Aorta (tissue), 5 donors: ENCODE data around the gene SLC45A3. TPM values are rescaled to one million over a fixed set of nuclear protein-coding genes. Genes with fewer than 3 reads are reported as not detected.
"Not testable (repeated sequence)": the region's sequence is repeated elsewhere in the genome, so short reads cannot be mapped to it uniquely, and the experiment has no call there.

ENCODE experiments used
- ATAC-seq: fragments of 200-7000 bp; cut with Tn5 transposase; one replicate; pipeline ENCODE4 v1.9.1; 2022; ENCODE audit warnings: moderate library complexity; ENCODE audit not compliant: low FRiP score
- DNase-seq, 2 donors: peaks; one replicate each; pipeline ENCODE4 v3.0.0-alpha.2; 2020
- H3K27ac ChIP-seq, 2 donors: one replicate each; pipeline ENCODE4 v1.5.1; 2013; ENCODE audit warnings: low read length in 2 of 2, mild to moderate bottlenecking in 2 of 2, moderate library complexity in 2 of 2, control low read depth in 1 of 2, inconsistent platforms in 1 of 2, low read depth in 1 of 2
- H3K27me3 ChIP-seq, 2 donors: one replicate each; pipeline ENCODE4 v1.6.1; 2013; ENCODE audit warnings: control low read depth in 1 of 2, low read length in 1 of 2, mild to moderate bottlenecking in 1 of 2, moderate library complexity in 1 of 2; ENCODE audit not compliant: insufficient read depth in 2 of 2, control insufficient read depth in 1 of 2
- H3K36me3 ChIP-seq, 2 donors: one replicate each; pipeline ENCODE4 v1.6.1; 2013; ENCODE audit warnings: control low read depth in 1 of 2, low read length in 1 of 2, mild to moderate bottlenecking in 1 of 2; ENCODE audit not compliant: insufficient read depth in 2 of 2, control insufficient read depth in 1 of 2
- H3K4me1 ChIP-seq, 2 donors: one replicate each; pipeline ENCODE4 v1.6.1; 2013; ENCODE audit warnings: low read length in 2 of 2, control low read depth in 1 of 2, mild to moderate bottlenecking in 1 of 2, moderate library complexity in 1 of 2; ENCODE audit not compliant: insufficient read depth in 2 of 2, control insufficient read depth in 1 of 2
- H3K4me3 ChIP-seq, 2 donors: one replicate each; pipeline ENCODE4 v1.5.1; 2013; ENCODE audit warnings: low read length in 2 of 2, control low read depth in 1 of 2, mild to moderate bottlenecking in 1 of 2
- H3K9me3 ChIP-seq: one replicate; pipeline ENCODE4 v1.6.1; 2013; ENCODE audit warnings: mild to moderate bottlenecking, low read length; ENCODE audit not compliant: control insufficient read depth
- WGBS, 2 donors: extraction: QIAGEN DNeasy Blood & Tissue Kit; methylation state at CpG; one replicate each; pipeline ENCODE4 v1.1.7; 2013; 5-methylcytosine and 5-hydroxymethylcytosine counted together
- intact Hi-C, 2 donors: fragments of 100-400 bp; cut with DNase I; formaldehyde crosslinking; loops; one replicate each; pipeline versions ENCODE4 v1.14.2 to v1.15.0; 2022
- polyA plus RNA-seq, 2 donors: library from polyadenylated mRNA; stranded (reverse); fragments of 200-250 nt; gene quantifications; one replicate each; pipeline ENCODE4 v1.2.3, GENCODE V29; 2013
- total RNA-seq, 2 donors: library from RNA; stranded (reverse); fragmentation: NEBNext Ultra II Directional; extraction: Animal tissue kit (Norgen Biotek cat#: 25700); gene quantifications; one replicate each; pipeline ENCODE4 v1.2.1, GENCODE V29; 2021
- donor health status: healthy with polysubstance abuse.
- donor health status: Bipolar disorder and iron deficiency.
- donor health status: DM: no; HTN: no; CAD: no.
- donor health status: DM: no; HTN: no; CAD: no.
- donor health status: DM: yes; HTN: yes; CAD: no.

The SLC45A3 gene
- total and polyA plus RNA-seq, 4 donors = 3.0 to 14.1 (median 5.9) TPM

DNA sequence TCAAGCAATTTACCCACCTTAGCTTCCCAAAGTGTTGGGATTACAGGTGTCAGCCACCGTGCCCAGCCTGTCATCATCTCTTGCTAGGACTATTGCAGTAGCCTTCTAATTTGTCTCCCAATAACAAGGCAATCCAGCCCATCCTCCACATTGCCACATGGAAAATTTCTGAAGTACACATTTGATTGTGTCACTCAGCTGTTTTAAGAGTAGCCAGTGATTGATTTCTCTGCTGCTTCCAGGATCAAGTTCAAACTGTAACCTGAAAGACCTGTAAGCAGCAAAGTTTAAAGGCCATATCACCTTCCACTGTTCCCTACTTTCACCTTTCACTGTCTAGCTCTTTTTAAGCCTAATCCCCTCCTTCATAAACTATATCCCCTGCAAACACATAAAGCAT, 40.7 kb downstream of the SLC45A3 start:
- Histone ChIP-seq H3K27me3 (no peaks in the 10 kb centered on the region), H3K4me3 (no peak overlapping the region), H3K9me3 (no peaks in the 10 kb centered on the region), H3K27ac (no peak overlapping the region), H3K36me3 (no peaks in the 10 kb centered on the region), H3K4me1 (peaks cover 0 to 6% of the 10 kb centered on the region in 2 donors)
- DNase-seq (no peak), ATAC-seq (no peak)
- 94 to 100% methylated on average over 1 of the region's 1 CpG for WGBS, 2 donors
- intact Hi-C loops = no loop called here

DNA sequence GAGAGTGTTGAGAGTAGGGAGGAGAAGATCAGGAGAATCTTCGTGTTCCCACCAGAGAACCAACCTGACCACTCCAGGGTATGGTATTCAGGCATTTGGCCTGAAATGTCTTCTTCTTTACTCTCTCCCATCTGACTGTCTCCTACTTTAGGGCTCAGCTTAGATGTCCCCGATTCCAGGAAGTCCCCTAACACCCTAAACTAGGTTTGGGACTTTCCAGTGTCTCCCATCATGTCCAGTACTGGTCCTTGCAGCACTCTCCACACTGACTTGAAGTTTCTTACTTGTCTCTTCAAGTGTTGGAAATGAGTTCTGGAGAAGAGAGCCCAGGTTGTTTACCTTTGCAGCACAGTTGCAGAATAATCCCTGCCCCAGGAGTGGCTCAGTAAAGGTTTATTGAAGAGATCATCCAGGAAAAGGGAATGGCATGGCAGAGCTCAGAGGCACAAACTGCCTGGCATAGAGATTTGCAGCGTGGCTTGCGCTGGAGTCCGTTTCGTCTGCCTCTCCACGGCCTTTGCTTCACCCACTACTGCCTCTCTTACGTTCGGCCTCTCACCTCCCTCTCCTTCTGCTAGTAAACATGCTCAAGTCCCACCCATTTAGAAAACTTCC, 42.3 kb downstream of the SLC45A3 start:
- DNase-seq = no peak
- no peak for ATAC-seq
- WGBS, 2 donors = 96% methylated on average over 9 of the region's 9 CpGs
- no peaks in the 10 kb centered on the region for H3K9me3 ChIP-seq
- H3K27ac ChIP-seq = no peak overlapping the region
- no peaks in the 10 kb centered on the region for H3K36me3 ChIP-seq
- intact Hi-C loops = no loop called here
- peaks cover 0 to 6% of the 10 kb centered on the region in 2 donors for H3K4me1 ChIP-seq
- H3K4me3 ChIP-seq = no peak overlapping the region
- H3K27me3 ChIP-seq = no peaks in the 10 kb centered on the region

DNA sequence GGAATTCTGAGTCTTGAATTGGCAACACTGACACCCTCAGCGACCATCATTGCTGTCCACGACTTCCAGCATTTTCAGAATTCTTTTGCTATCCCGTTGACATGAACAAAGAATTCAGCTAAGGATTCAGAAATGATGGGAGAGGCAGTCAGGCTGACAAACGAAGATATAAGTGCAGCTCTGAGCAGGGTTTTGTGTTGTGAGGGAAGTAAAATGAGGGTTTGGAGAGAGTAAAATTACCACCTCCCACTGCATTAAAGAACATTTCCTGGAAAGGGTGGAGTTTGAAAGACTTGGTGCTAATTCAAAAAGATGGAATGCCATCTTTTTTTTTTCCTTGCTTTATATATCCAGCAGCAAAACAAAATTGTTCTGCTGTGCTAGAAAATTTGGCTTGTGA, 43.6 kb downstream of the SLC45A3 start:
- no peak for DNase-seq
- H3K4me1 ChIP-seq = peaks cover 3 to 8% of the 10 kb centered on the region in 2 donors
- H3K27ac ChIP-seq = peak overlapping the region in 1 of 2 donors; percentile 66
- 4 to 7% methylated on average over 4 of the region's 4 CpGs for WGBS, 2 donors
- H3K4me3 ChIP-seq = no peak overlapping the region
- no peak for ATAC-seq
- H3K9me3 ChIP-seq = no peaks in the 10 kb centered on the region
- intact Hi-C loops = no loop called here
- no peaks in the 10 kb centered on the region for H3K36me3 ChIP-seq
- H3K27me3 ChIP-seq = no peaks in the 10 kb centered on the region

DNA sequence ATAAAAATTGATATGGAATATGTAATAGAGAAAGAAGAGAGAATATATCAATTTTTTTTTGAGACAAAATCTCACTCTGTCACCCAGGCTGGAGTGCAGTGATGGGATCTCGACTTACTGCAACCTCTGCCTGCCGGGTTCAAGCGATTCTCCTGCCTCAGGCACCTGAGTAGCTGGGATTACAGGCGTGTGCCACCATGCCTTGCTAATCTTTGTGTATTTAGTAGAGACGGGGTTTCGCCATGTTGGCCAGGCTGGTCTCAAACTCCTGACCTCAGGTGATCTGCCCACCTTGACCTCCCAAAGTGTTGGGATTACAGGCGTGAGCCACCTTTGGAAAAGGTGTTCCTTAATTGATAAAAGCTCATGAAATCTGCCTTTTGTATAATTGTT, 44.2 kb downstream of the SLC45A3 start:
- intact Hi-C loops, ATAC-seq, DNase-seq, H3K27ac ChIP-seq, H3K4me3 ChIP-seq, H3K9me3 ChIP-seq, H3K27me3 ChIP-seq, H3K4me1 ChIP-seq, H3K36me3 ChIP-seq: not testable (repeated sequence)
- WGBS, 2 donors = 86 to 87% methylated on average over 7 of the region's 7 CpGs

DNA sequence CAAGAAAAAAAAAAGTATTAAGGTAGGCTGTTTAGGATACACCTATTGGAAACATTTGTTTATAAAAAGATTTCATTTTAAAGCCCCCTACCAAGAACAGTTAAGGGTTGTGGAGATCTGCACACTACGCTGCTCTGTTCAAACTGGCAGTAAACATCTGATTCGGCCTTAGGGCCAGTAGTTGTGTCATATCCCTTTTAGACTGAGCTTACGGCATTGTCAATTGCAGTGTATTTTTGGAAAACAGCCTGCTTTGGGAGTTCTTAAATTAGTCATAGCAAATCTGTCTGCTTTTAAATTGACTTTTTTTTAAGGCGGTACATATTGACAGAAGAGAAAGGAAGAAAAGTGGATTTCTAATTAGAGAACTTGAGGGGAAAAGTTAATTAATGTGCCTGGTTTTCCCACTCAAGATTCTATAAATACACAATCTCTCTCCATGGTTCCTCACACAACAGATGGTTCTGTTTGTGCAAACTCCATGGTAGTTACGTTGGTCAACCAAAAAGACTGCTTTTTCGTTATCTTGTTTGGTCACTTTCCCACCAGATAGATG, 46.8 kb downstream of the SLC45A3 start:
- Histone ChIP-seq H3K27me3 (no peaks in the 10 kb centered on the region), H3K27ac (no peak overlapping the region), H3K36me3 (no peaks in the 10 kb centered on the region), H3K4me1 (peaks cover 3 to 8% of the 10 kb centered on the region in 2 donors), H3K4me3 (no peak overlapping the region), H3K9me3 (no peaks in the 10 kb centered on the region)
- 34 to 43% methylated on average over 6 of the region's 6 CpGs for WGBS, 2 donors
- intact Hi-C loops = loop anchor here (2.0 to 5.0 kb wide), 3 partner anchors 41 to 511 kb away; partner anchors contain the start of gene RBBP5 (in 1 of the 2)
- DNase-seq = no peak
- ATAC-seq = peak; percentile 61

DNA sequence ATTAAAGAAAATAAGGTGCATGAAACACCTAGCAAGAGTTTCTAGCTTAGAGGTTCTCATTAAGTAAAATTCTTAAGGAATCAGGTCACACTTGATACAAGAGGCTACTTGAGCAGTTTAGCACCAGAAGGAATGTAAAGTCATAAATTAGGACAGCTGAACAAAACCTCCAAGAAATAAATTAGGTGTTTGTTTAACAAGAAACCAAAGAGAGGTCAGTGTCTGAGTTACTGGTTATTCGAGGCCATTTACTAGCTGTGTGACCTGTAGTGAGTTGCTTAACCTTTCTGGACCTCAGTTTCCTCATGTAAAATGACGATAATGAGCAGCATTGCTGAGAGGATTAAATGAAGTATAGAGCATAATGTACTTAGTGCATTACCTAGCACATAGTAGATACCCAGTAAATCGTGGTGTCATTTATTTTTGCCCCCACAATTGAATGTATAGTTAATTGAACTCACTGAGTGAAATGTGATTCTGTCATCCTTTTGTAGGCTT, 47.6 kb downstream of the SLC45A3 start:
- intact Hi-C loops = loop anchor here (2.0 to 5.0 kb wide), 3 partner anchors 40 to 510 kb away; partner anchors contain the start of gene RBBP5 (in 1 of the 2)
- Histone ChIP-seq H3K27me3 (no peaks in the 10 kb centered on the region), H3K27ac (peak overlapping the region; percentile 17 to 36), H3K4me3 (peak overlapping the region; percentile 37 to 98), H3K4me1 (peaks cover 3 to 7% of the 10 kb centered on the region in 2 donors), H3K36me3 (no peaks in the 10 kb centered on the region), H3K9me3 (no peaks in the 10 kb centered on the region)
- no peak for ATAC-seq
- WGBS, 2 donors = 57 to 62% methylated on average over 3 of the region's 3 CpGs
- DNase-seq = no peak

DNA sequence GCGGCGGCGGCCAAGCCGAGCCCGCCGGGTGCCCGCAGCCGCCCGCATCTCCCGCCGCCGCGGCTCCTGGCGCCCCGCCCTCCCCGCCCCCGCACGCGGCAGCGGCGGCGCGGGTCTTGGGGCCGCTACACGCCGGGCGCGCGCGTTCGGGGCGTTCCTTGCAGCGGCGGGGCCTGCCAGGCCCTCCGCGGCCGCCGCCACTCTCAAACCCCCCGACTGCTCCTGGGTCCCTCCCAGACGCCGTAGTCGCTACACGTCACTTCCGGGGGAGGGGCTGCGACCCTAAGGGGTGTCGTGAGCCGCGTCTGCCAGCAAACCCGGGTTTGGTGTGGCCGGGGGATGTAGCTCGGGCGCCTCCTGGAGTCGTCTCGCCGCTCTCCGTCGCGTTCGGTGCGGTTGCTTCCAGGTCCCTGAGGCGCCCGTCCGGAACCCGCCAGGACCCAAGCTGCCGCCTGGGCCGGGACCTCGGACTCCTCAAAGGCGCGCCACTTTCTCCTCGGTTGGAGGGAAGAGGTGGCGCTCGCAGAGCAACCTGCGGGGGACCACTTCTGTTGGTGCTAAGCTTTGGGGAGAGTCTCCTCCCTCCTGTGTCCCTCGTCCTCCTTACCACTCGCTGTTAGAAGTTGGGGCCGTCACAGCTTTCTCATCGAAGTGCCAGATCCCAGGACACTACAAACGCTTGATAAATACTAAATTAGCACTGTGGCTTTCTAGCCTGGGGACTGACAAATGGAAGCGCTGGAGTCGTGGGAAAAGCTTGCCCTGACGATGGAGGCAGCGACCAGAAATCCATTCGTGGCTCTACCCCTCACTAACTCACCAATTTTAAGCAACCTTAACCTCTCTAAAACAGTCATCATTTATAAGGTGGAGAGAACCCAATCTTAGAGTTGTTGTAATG, 48.3 kb downstream of the SLC45A3 start, which contains the start of gene ELK4:
Gene ELK4 (minus strand): TSS at position 244 of the 901 bp plus-strand sequence. CDS start 8,129 bp downstream, outside the sequence.
- WGBS, 2 donors = 1% methylated on average over 55 to 83 of the region's 83 CpGs
- Histone ChIP-seq H3K27ac (peak within 1 kb of the TSS; percentile 91 to 100), H3K27me3 (no peaks in the 10 kb centered on the region), H3K9me3 (no peaks in the 10 kb centered on the region), H3K4me1 (peaks cover 3 to 4% of the 10 kb centered on the region in 2 donors), H3K4me3 (peak within 1 kb of the TSS; percentile 95 to 100), H3K36me3 (no peaks in the 10 kb centered on the region)
- peak; percentile 99 to 100 for DNase-seq
- peak; percentile 99 for ATAC-seq
- intact Hi-C loops = loop anchor here (2.0 to 5.0 kb wide), 4 partner anchors 33 to 510 kb away; partner anchors contain the start of gene RBBP5 (in 1 of the 2)

DNA sequence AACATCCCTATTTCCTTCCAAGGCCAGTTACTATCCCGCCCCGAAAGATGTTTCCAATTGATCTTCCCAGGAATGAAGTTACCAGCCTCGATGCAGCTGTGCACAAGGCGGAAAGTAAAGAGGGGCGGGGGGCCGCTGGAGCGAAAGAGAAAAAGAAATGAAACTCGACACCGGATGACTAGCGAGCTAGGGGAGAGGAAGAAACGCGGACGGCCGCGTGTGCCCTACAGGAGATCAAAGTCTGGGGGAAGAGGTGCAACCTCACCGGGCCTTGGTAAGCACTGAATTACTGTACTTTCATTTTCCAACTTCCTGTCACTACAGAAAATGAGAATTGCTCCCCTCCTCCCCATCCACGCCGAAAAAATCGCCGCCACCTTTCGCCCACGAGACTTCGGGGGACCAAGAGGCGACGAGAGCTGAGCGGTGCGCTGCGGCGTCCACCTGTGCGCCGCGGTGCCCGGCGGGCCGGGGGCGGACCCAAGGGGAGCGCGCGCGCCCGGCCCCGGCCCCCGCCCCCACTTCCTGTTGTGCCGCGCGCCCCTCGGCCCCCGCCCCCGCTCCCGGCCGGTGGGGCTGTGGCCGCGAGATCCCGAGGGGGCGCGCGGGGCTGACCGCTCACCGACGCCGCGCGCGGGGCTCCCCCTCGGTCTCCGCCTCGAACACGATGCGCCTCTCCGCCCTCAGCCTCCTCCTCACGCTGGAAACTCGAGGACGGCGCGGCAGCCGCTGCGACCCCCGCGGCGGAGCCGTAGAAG, 49.1 kb downstream of the SLC45A3 start:
- H3K4me3 ChIP-seq = peak overlapping the region; percentile 95 to 100
- WGBS, 2 donors = 1% methylated on average over 65 to 81 of the region's 81 CpGs
- peaks cover 2 to 3% of the 10 kb centered on the region in 2 donors for H3K4me1 ChIP-seq
- H3K36me3 ChIP-seq = no peaks in the 10 kb centered on the region
- ATAC-seq (peak; percentile 57), DNase-seq (peak; percentile 68 to 85)
- intact Hi-C loops = loop anchor here (2.0 to 5.0 kb wide), 3 partner anchors 32 to 509 kb away; partner anchors contain the start of gene RBBP5 (in 1 of the 2)
- H3K9me3 ChIP-seq = no peaks in the 10 kb centered on the region
- peak overlapping the region; percentile 91 to 100 for H3K27ac ChIP-seq
- H3K27me3 ChIP-seq = no peaks in the 10 kb centered on the region
